Measurements from ENCODE around the gene SGIP1.

SGIP1 gene

GRCh38 chr1:66533804-66534740 lies at the start of gene SGIP1:
TSS of gene SGIP1 (plus strand) at chr1:66534153. CDS start at chr1:66534359, 206 bp downstream.
- no peak for TF ChIP-seq CTCF (IDR thresholded peaks at IDR 0.05; ENCODE audit: insufficient read depth, low read depth, low read length, missing control alignments)
- peak; percentile 21 for DNase-seq (ENCODE audit: low read depth)
- peak within 1 kb of the TSS; percentile 39 for H3K4me3 ChIP-seq (ENCODE audit: low read length)

GRCh38 chr1:66489151-66489550 lies 44.8 kb upstream of the SGIP1 start:
- H3K4me3 ChIP-seq (ENCODE audit: low read length) = no peak overlapping the region
- peak; percentile 79 for DNase-seq (ENCODE audit: low read depth)
- no peak for TF ChIP-seq CTCF (IDR thresholded peaks at IDR 0.05; ENCODE audit: insufficient read depth, low read depth, low read length, missing control alignments)

- H3K4me3 ChIP-seq (ENCODE audit: low read length) = no peak overlapping the region
- DNase-seq (ENCODE audit: low read depth) = no peak
- TF ChIP-seq CTCF (IDR thresholded peaks at IDR 0.05; ENCODE audit: insufficient read depth, low read depth, low read length, missing control alignments) = no peak
Observed at GRCh38 chr1:66489972-66490601, 43.9 kb upstream of the SGIP1 start.

- TF ChIP-seq CTCF (IDR thresholded peaks at IDR 0.05; ENCODE audit: insufficient read depth, low read depth, low read length, missing control alignments) = no peak
- DNase-seq (ENCODE audit: low read depth) = no peak
- no peak overlapping the region for H3K4me3 ChIP-seq (ENCODE audit: low read length)
Observed at GRCh38 chr1:66490816-66491215, 43.1 kb upstream of the SGIP1 start.

GRCh38 chr1:66492424-66492823 lies 41.5 kb upstream of the SGIP1 start:
- no peak for DNase-seq (ENCODE audit: low read depth)
- no peak overlapping the region for H3K4me3 ChIP-seq (ENCODE audit: low read length)
- TF ChIP-seq CTCF (IDR thresholded peaks at IDR 0.05; ENCODE audit: insufficient read depth, low read depth, low read length, missing control alignments) = no peak

- TF ChIP-seq CTCF (IDR thresholded peaks at IDR 0.05; ENCODE audit: insufficient read depth, low read depth, low read length, missing control alignments) = no peak
- no peak for DNase-seq (ENCODE audit: low read depth)
- H3K4me3 ChIP-seq (ENCODE audit: low read length) = no peak overlapping the region
Observed at GRCh38 chr1:66493731-66494130, 40.2 kb upstream of the SGIP1 start.
